ENCODE results near the gene ATF6. TPM values are rescaled to one million over a fixed set of nuclear protein-coding genes. Genes with fewer than 3 reads are reported as not detected.
A peak's percentile ranks its signal among the peaks of the same experiment; 100 is the strongest.

The ATF6 gene
- total RNA-seq, 6 experiments from 2014 or later, result 16.5 to 24.4 (median 20.4) TPM

GRCh38 chr1:161730050-161730564, 36.0 kb upstream of the ATF6 start:
- H3K9me3 ChIP-seq, result no peaks in the 10 kb centered on the region
- H3K36me3 ChIP-seq, result no peaks in the 10 kb centered on the region
- peaks cover 0 to 13% (median 0%) of the 10 kb centered on the region in 4 donors for H3K4me1 ChIP-seq
- ATAC-seq (no peak), DNase-seq (no peak)
- TF ChIP-seq, protein P1, sequence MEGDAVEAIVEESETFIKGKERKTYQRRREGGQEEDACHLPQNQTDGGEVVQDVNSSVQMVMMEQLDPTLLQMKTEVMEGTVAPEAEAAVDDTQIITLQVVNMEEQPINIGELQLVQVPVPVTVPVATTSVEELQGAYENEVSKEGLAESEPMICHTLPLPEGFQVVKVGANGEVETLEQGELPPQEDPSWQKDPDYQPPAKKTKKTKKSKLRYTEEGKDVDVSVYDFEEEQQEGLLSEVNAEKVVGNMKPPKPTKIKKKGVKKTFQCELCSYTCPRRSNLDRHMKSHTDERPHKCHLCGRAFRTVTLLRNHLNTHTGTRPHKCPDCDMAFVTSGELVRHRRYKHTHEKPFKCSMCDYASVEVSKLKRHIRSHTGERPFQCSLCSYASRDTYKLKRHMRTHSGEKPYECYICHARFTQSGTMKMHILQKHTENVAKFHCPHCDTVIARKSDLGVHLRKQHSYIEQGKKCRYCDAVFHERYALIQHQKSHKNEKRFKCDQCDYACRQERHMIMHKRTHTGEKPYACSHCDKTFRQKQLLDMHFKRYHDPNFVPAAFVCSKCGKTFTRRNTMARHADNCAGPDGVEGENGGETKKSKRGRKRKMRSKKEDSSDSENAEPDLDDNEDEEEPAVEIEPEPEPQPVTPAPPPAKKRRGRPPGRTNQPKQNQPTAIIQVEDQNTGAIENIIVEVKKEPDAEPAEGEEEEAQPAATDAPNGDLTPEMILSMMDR (IDR thresholded peaks at IDR 0.05), result no peak
- no peak for TF ChIP-seq POLR2A (IDR thresholded peaks at IDR 0.05)
- H3K27ac ChIP-seq, result no peak overlapping the region
- 50% methylated on average over 6 of the region's 6 CpGs for WGBS (ENCODE audit: insufficient coverage, low coverage, low lambda C conversion rate, missing lambda C conversion rate)
- no peaks in the 10 kb centered on the region for H3K27me3 ChIP-seq
- no peak overlapping the region for H3K4me3 ChIP-seq
- intact Hi-C loops (cut with DNase I), result no loop called here

- no peaks in the 10 kb centered on the region for H3K9me3 ChIP-seq
- ATAC-seq, result no peak
- H3K4me1 ChIP-seq, result peaks cover 0 to 4% (median 0%) of the 10 kb centered on the region in 4 donors
- H3K36me3 ChIP-seq, result no peaks in the 10 kb centered on the region
- WGBS (ENCODE audit: insufficient coverage, low coverage, low lambda C conversion rate, missing lambda C conversion rate), result 72% methylated on average over 6 of the region's 6 CpGs
- no peak for DNase-seq
- intact Hi-C loops (cut with DNase I), result no loop called here
- TF ChIP-seq POLR2A (IDR thresholded peaks at IDR 0.05), result no peak
- TF ChIP-seq, protein P1 (IDR thresholded peaks at IDR 0.05), result no peak
- no peaks in the 10 kb centered on the region for H3K27me3 ChIP-seq
- H3K4me3 ChIP-seq, result no peak overlapping the region
- H3K27ac ChIP-seq, result no peak overlapping the region
Measured at GRCh38 chr1:161731241-161731640, 34.9 kb upstream of the ATF6 start.

- H3K36me3 ChIP-seq, result no peaks in the 10 kb centered on the region
- WGBS (ENCODE audit: insufficient coverage, low coverage, low lambda C conversion rate, missing lambda C conversion rate), result 49% methylated on average over 5 of the region's 5 CpGs
- no peaks in the 10 kb centered on the region for H3K9me3 ChIP-seq
- H3K4me3 ChIP-seq, result no peak overlapping the region
- H3K27me3 ChIP-seq, result no peaks in the 10 kb centered on the region
- DNase-seq, result no peak
- TF ChIP-seq POLR2A (IDR thresholded peaks at IDR 0.05), result no peak
- TF ChIP-seq, protein P1 (IDR thresholded peaks at IDR 0.05), result no peak
- ATAC-seq, result no peak
- H3K4me1 ChIP-seq, result peaks cover 0 to 2% (median 0%) of the 10 kb centered on the region in 4 donors
- intact Hi-C loops (cut with DNase I), result no loop called here
- H3K27ac ChIP-seq, result no peak overlapping the region
Measured at GRCh38 chr1:161731981-161732718, 34.0 kb upstream of the ATF6 start.

GRCh38 chr1:161733526-161733925, 32.6 kb upstream of the ATF6 start:
- no peak for TF ChIP-seq POLR2A (IDR thresholded peaks at IDR 0.05)
- TF ChIP-seq, protein P1 (IDR thresholded peaks at IDR 0.05), result no peak
- H3K36me3 ChIP-seq, result no peaks in the 10 kb centered on the region
- ATAC-seq (peak in 2 of 4 donors; percentile 35 to 66), DNase-seq (no peak)
- H3K9me3 ChIP-seq, result no peaks in the 10 kb centered on the region
- no peaks in the 10 kb centered on the region for H3K4me1 ChIP-seq
- WGBS (ENCODE audit: insufficient coverage, low coverage, low lambda C conversion rate, missing lambda C conversion rate), result 9% methylated on average over 1 of the region's 1 CpG
- H3K27me3 ChIP-seq, result no peaks in the 10 kb centered on the region
- intact Hi-C loops (cut with DNase I), result no loop called here
- no peak overlapping the region for H3K4me3 ChIP-seq
- no peak overlapping the region for H3K27ac ChIP-seq
